ENCODE measurements around the gene MPV17L. TPM values are rescaled to one million over a fixed set of nuclear protein-coding genes. Genes with fewer than 3 reads are reported as not detected.
"Not testable (repeated sequence)": the region's sequence is repeated elsewhere in the genome, so short reads cannot be mapped to it uniquely, and the experiment has no call there.

The MPV17L gene
- total RNA-seq, 2 donors from 2014 or later = 7.9 to 9.7 TPM

- H3K4me3 ChIP-seq = no peak overlapping the region
- H3K9ac ChIP-seq (ENCODE audit: low read depth in 2 of 2, low read length in 2 of 2) = no peak overlapping the region
These were observed 1.5 kb downstream of the MPV17L start for GRCh38 chr16:15396948-15397594.

GRCh38 chr16:15398618-15399316 lies 3.2 kb downstream of the MPV17L start:
- no peaks in the 10 kb centered on the region for H3K9me3 ChIP-seq
- DNase-seq = no peak
- no peak overlapping the region for H3K9ac ChIP-seq (ENCODE audit: low read depth in 2 of 2, low read length in 2 of 2)
- intact Hi-C loops (cut with DNase I) = no loop called here
- no peaks in the 10 kb centered on the region for H3K4me1 ChIP-seq
- no peak overlapping the region for H3K27ac ChIP-seq
- no peaks in the 10 kb centered on the region for H3K27me3 ChIP-seq
- no peak overlapping the region for H3K4me3 ChIP-seq
- H3K36me3 ChIP-seq = no peaks in the 10 kb centered on the region
- TF ChIP-seq CTCF (IDR thresholded peaks at IDR 0.05) = no peak

More at GRCh38 chr16:15396948-15397594, 1.5 kb downstream of the MPV17L start:
- Histone ChIP-seq H3K4me1 (no peaks in the 10 kb centered on the region), H3K36me3 (no peaks in the 10 kb centered on the region), H3K27me3 (no peaks in the 10 kb centered on the region), H3K27ac (no peak overlapping the region), H3K9me3 (no peaks in the 10 kb centered on the region)
- intact Hi-C loops (cut with DNase I) = no loop called here
- TF ChIP-seq CTCF (IDR thresholded peaks at IDR 0.05) = no peak
- no peak for DNase-seq

GRCh38 chr16:15399317-15399716 lies 3.8 kb downstream of the MPV17L start:
- Histone ChIP-seq H3K9ac (ENCODE audit: low read depth in 2 of 2, low read length in 2 of 2) (no peak overlapping the region), H3K4me3 (no peak overlapping the region), H3K36me3 (no peaks in the 10 kb centered on the region), H3K4me1 (no peaks in the 10 kb centered on the region), H3K27ac (no peak overlapping the region), H3K9me3 (no peaks in the 10 kb centered on the region), H3K27me3 (no peaks in the 10 kb centered on the region)
- DNase-seq = no peak
- TF ChIP-seq CTCF (IDR thresholded peaks at IDR 0.05) = no peak
- intact Hi-C loops (cut with DNase I) = no loop called here

- DNase-seq; H3K27me3 ChIP-seq; H3K4me3 ChIP-seq; H3K4me1 ChIP-seq; H3K9me3 ChIP-seq; H3K27ac ChIP-seq; H3K36me3 ChIP-seq; H3K9ac ChIP-seq (ENCODE audit: low read depth in 2 of 2, low read length in 2 of 2); intact Hi-C loops (cut with DNase I): not testable (repeated sequence)
These were observed 4.8 kb downstream of the MPV17L start for GRCh38 chr16:15400314-15400713.

GRCh38 chr16:15401972-15402371 lies 6.4 kb downstream of the MPV17L start:
- no peak overlapping the region for H3K27ac ChIP-seq
- H3K9me3 ChIP-seq = no peaks in the 10 kb centered on the region
- no peaks in the 10 kb centered on the region for H3K4me1 ChIP-seq
- no peaks in the 10 kb centered on the region for H3K36me3 ChIP-seq
- no peak overlapping the region for H3K9ac ChIP-seq (ENCODE audit: low read depth in 2 of 2, low read length in 2 of 2)
- TF ChIP-seq CTCF (IDR thresholded peaks at IDR 0.05) = no peak
- intact Hi-C loops (cut with DNase I) = no loop called here
- no peak for DNase-seq
- no peak overlapping the region for H3K4me3 ChIP-seq
- no peaks in the 10 kb centered on the region for H3K27me3 ChIP-seq

- Histone ChIP-seq H3K9ac (ENCODE audit: low read depth in 2 of 2, low read length in 2 of 2) (no peak overlapping the region), H3K27me3 (no peaks in the 10 kb centered on the region), H3K4me3 (no peak overlapping the region), H3K9me3 (no peaks in the 10 kb centered on the region), H3K4me1 (no peaks in the 10 kb centered on the region), H3K27ac (no peak overlapping the region), H3K36me3 (no peaks in the 10 kb centered on the region)
- intact Hi-C loops (cut with DNase I) = no loop called here
- TF ChIP-seq CTCF (IDR thresholded peaks at IDR 0.05) = no peak
- no peak for DNase-seq
These were observed 7.9 kb downstream of the MPV17L start for GRCh38 chr16:15403392-15403995.

GRCh38 chr16:15404091-15404490 lies 8.5 kb downstream of the MPV17L start:
- H3K9me3 ChIP-seq; intact Hi-C loops (cut with DNase I); H3K4me3 ChIP-seq; H3K4me1 ChIP-seq; DNase-seq; H3K9ac ChIP-seq (ENCODE audit: low read depth in 2 of 2, low read length in 2 of 2); H3K27ac ChIP-seq; H3K36me3 ChIP-seq; H3K27me3 ChIP-seq: not testable (repeated sequence)
